Natural killer cell treated with Interleukin-12 subunit alpha and Interleukin-12 subunit beta and Interleukin-15 and Interleukin-18, amount 100 ng/mL, for 72 hours (primary cell): ENCODE data around the gene GALNT2. TPM values are rescaled to one million over a fixed set of nuclear protein-coding genes. Genes with fewer than 3 reads are reported as not detected.
A peak's percentile ranks its signal among the peaks of the same experiment; 100 is the strongest.

ENCODE experiments used
- ATAC-seq, 2 donors: fragments of 150-1000 bp; cut with Tn5 transposase in 1 of 2; sonication (Bioruptor Pico), chemical (Tn5 transposase) in 1 of 2; 2 replicates each; pipeline ENCODE4 v1.10.0; 2021
- DNase-seq: peaks from one replicate; pipeline ENCODE4 v3.0.0; 2022; ENCODE audit warnings: low spot score
- H3K27ac Mint-ChIP-seq, 2 donors: 1 replicate in 1 of 2; 2 replicates in 1 of 2; pipeline ENCODE4 v1.8.0; 2022; ENCODE audit warnings: mixed read lengths in 2 of 2, mild to moderate bottlenecking in 1 of 2, moderate library complexity in 1 of 2
- H3K27me3 Mint-ChIP-seq, 2 donors: 1 replicate in 1 of 2; 2 replicates in 1 of 2; pipeline ENCODE4 v1.8.0; 2022; ENCODE audit warnings: mixed read lengths in 2 of 2
- H3K36me3 Mint-ChIP-seq: one replicate; pipeline ENCODE4 v1.8.0; 2022; ENCODE audit warnings: mixed read lengths
- H3K4me1 Mint-ChIP-seq, 2 donors: 1 replicate in 1 of 2; 2 replicates in 1 of 2; pipeline ENCODE4 v1.8.0; 2022; ENCODE audit warnings: low read depth in 2 of 2, mixed read lengths in 2 of 2, mild to moderate bottlenecking in 1 of 2
- H3K4me3 Mint-ChIP-seq: one replicate; pipeline ENCODE4 v1.8.0; 2022; ENCODE audit warnings: mixed read lengths
- H3K9me3 Mint-ChIP-seq: 2 replicates; pipeline ENCODE4 v1.8.0; 2022; ENCODE audit warnings: mixed read lengths
- total RNA-seq, 2 donors: library from RNA; stranded (reverse); gene quantifications; one replicate each; pipeline ENCODE4 v1.2.3, GENCODE V29; 2022

The GALNT2 gene
- total RNA-seq, 2 donors from 2014 or later, result 37.7 to 51.5 TPM

DNA sequence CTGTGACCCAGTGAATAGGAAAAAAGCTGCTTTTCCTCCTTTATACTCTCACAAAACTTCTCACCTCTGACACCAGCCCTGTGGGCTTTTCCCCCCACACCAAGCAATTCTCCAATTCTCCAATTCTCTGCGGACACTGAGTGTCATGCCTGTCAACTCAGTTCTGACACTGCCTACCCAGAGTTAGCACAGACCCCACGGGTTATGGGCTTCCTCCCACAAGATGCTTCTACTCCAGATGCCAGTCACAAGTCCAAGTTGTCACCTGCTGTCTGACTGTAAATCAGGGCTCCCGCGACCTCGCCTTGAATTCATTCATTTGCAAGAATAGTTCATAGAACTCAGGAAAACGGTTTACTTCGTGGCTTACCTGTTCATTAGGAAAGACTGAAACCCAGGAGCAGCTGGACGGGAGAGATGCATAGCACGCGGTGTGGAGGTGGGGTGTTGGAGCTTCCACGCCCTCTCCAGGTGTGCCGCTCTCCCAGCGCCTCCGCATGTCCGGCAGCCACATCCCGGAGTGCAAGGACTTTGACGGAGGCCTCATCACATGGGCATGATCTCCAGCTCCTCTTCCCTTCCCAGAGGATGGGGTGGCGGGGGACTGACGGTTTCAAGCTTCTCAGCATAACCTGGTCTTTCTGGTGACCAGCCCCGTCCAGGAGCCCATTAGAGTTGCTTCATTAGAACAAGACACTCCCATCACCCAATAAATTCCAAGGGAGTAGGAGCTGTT is 204.4 kb downstream of the GALNT2 start:
- no peaks in the 10 kb centered on the region for H3K36me3 Mint-ChIP-seq
- peak overlapping the region; percentile 8 to 44 for H3K27ac Mint-ChIP-seq
- peak overlapping the region; percentile 62 for H3K4me3 Mint-ChIP-seq
- no peaks in the 10 kb centered on the region for H3K9me3 Mint-ChIP-seq
- H3K4me1 Mint-ChIP-seq, result peaks cover 27 to 29% of the 10 kb centered on the region in 2 donors
- no peaks in the 10 kb centered on the region for H3K27me3 Mint-ChIP-seq
- no peak for ATAC-seq
- no peak for DNase-seq

DNA sequence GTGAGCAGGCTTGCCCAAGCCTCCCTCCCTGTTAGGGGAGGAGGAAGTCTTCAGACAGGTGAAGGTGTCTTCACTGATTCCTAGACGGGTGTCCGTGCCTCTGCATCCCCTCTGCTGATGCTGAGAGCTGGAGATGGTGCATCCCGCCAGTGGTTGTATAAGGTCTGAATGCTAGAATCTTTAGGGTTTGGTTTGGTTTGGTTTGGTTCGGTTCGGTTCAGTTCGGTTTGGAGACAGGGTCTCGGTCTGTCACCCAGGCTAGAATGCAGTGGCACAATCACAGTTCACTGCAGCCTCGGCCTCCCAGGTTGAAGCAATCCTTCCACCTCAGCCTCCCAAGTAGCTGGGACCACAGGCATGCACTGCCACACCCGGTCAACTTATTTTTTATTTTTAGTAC is 205.5 kb downstream of the GALNT2 start:
- H3K36me3 Mint-ChIP-seq, result no peaks in the 10 kb centered on the region
- no peak for ATAC-seq
- H3K4me3 Mint-ChIP-seq, result no peak overlapping the region
- no peak for DNase-seq
- H3K27me3 Mint-ChIP-seq, result no peaks in the 10 kb centered on the region
- no peak overlapping the region for H3K27ac Mint-ChIP-seq
- peaks cover 27 to 29% of the 10 kb centered on the region in 2 donors for H3K4me1 Mint-ChIP-seq
- H3K9me3 Mint-ChIP-seq, result no peaks in the 10 kb centered on the region

DNA sequence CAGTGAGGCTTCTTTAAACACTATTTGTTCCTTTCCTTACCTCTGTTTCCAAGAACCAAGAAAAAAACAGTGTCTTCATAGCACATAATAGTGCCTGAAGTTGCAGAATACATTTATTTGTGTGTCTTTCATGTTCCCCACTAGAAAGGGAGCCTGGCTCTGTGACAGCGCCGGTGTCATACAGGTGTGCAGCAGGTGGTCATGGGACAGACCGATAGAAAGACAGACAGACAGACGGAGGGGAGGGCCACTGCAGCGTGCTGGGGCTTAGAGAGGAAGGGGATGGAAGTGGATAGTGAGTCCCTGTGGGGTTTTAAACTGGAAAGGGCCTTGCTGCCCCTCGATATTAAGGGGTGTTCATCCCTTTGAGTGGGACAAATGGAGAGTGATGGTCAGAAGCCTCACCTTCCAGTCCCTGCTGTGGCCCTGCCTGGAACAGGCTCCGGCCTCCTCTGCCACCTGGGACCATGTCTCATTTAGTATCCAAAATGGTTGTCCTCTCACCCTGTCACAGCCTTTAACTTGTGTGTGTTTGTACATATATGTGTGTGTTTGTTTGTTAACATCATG is 206.2 kb downstream of the GALNT2 start:
- ATAC-seq, result no peak
- Mint-ChIP-seq H3K36me3 (no peaks in the 10 kb centered on the region), H3K27me3 (no peaks in the 10 kb centered on the region), H3K4me3 (no peak overlapping the region), H3K4me1 (peaks cover 24 to 26% of the 10 kb centered on the region in 2 donors), H3K27ac (peak overlapping the region in 1 of 2 donors; percentile 3), H3K9me3 (no peaks in the 10 kb centered on the region)
- DNase-seq, result no peak

GRCh38 chr1:230274254-230274653 is 207.2 kb downstream of the GALNT2 start:
- H3K4me3 Mint-ChIP-seq, result no peak overlapping the region
- no peaks in the 10 kb centered on the region for H3K27me3 Mint-ChIP-seq
- DNase-seq, result no peak
- H3K9me3 Mint-ChIP-seq, result no peaks in the 10 kb centered on the region
- peak overlapping the region in 1 of 2 donors; percentile 68 for H3K27ac Mint-ChIP-seq
- peaks cover 24 to 26% of the 10 kb centered on the region in 2 donors for H3K4me1 Mint-ChIP-seq
- ATAC-seq, result no peak
- H3K36me3 Mint-ChIP-seq, result no peaks in the 10 kb centered on the region

- DNase-seq (no peak), ATAC-seq (no peak)
- Mint-ChIP-seq H3K27me3 (no peaks in the 10 kb centered on the region), H3K9me3 (no peaks in the 10 kb centered on the region), H3K4me3 (no peak overlapping the region), H3K27ac (no peak overlapping the region), H3K36me3 (no peaks in the 10 kb centered on the region), H3K4me1 (peaks cover 11 to 17% of the 10 kb centered on the region in 2 donors)
Observed at GRCh38 chr1:230276401-230276800, 209.4 kb downstream of the GALNT2 start.

DNA sequence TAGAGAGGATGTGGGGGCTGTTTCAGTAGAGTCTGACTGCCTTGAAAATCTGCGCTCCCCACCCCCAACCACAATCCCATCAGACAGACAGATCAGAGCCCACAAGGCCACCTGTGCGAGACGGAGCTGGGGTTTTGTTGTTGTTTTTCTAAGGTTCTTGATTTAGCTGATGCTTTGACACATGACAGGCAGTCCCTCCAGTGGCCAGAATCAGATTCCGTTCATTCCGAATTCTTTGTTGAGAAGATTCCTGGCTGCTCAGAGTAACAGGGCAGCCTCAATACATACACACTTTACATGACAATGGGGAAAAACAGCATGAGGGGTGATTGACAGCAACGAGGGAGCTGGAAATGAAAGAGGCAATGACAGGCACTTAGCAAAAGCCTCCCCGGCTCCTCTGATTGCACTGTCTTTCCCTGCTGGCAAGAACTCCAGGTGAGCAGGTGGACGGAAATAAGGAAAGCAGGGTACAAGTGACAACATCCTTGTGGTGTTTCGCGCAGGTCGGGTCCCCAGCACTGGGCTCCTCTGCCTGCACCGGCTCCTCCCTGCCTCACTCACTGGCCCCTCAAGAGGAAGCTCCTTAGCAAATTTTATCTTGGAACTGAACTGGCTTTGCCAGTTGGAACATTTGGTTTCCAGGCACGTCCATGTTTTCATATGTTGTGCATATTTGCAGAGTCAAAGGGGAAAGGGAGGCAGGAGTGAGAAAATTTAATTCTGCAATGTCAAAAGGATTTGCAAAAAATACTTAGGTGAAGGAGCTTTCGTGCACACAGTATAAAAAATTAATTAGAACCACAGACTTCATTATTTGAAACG is 210.4 kb downstream of the GALNT2 start:
- ATAC-seq (no peak), DNase-seq (no peak)
- no peaks in the 10 kb centered on the region for H3K9me3 Mint-ChIP-seq
- H3K27ac Mint-ChIP-seq, result no peak overlapping the region
- no peak overlapping the region for H3K4me3 Mint-ChIP-seq
- H3K4me1 Mint-ChIP-seq, result peaks cover 11 to 19% of the 10 kb centered on the region in 2 donors
- no peaks in the 10 kb centered on the region for H3K36me3 Mint-ChIP-seq
- H3K27me3 Mint-ChIP-seq, result no peaks in the 10 kb centered on the region

DNA sequence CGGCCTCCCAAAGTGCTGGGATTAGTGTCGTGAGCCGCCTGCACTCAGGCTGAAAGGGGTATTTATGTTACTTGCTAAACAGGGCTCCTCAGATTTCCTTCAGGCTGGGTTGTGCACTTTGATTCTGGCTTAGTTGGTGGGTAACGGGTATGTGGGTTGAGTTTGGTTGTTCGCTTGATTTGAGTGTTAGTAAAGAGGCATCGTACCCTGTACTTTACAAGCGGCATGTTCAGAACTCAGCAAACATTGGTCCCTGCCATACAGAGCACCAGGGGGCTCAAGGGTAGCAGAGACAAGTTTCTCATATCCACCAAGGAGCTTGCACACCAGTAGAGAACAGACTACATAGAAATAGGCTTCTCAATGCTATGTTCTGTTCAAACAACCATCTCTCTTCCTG is 211.3 kb downstream of the GALNT2 start:
- Mint-ChIP-seq H3K27ac (no peak overlapping the region), H3K27me3 (no peaks in the 10 kb centered on the region), H3K4me1 (peaks cover 11 to 14% of the 10 kb centered on the region in 2 donors), H3K9me3 (no peaks in the 10 kb centered on the region), H3K4me3 (no peak overlapping the region), H3K36me3 (no peaks in the 10 kb centered on the region)
- no peak for DNase-seq
- no peak for ATAC-seq

DNA sequence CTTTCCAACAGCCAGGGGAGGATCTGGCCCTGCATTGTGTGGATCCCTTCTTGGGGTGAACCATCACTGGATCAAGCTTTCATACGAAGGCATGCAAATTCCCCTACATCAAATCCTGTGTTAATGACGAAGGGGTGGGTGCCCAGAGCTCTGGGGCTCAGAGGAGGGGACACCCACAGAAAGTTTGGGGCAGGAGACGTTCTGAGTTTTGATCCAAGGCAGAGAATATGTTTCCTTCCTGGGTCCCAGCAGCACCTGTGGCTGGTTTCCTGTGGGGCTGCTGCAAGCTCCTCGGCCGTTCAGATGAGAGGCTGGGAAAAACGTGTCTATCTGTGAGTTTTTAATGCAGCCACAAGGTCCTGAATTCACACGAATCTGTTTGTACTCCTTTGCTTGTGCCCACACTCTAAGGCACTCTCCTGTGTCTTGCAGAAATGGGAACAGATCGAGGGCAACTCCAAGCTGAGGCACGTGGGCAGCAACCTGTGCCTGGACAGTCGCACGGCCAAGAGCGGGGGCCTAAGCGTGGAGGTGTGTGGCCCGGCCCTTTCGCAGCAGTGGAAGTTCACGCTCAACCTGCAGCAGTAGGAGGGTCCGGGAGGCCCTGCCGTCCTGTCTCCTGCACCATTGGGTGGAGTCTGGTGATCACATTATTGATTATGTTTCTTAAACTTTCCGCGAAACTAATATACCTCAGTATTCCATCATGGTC is 212.0 kb downstream of the GALNT2 start:
- Mint-ChIP-seq H3K4me1 (peaks cover 5 to 8% of the 10 kb centered on the region in 2 donors), H3K36me3 (no peaks in the 10 kb centered on the region)
- no peak for DNase-seq

GRCh38 chr1:230279583-230279945 is 212.5 kb downstream of the GALNT2 start:
- Mint-ChIP-seq H3K27me3 (no peaks in the 10 kb centered on the region), H3K36me3 (no peaks in the 10 kb centered on the region), H3K9me3 (no peaks in the 10 kb centered on the region), H3K4me1 (peaks cover 0 to 3% of the 10 kb centered on the region in 2 donors), H3K27ac (no peak overlapping the region), H3K4me3 (no peak overlapping the region)
- DNase-seq, result no peak
- ATAC-seq, result no peak

More for the DNA sequence above, 212.0 kb downstream of the GALNT2 start:
- Mint-ChIP-seq H3K4me3 (no peak overlapping the region), H3K27me3 (no peaks in the 10 kb centered on the region), H3K9me3 (no peaks in the 10 kb centered on the region), H3K27ac (no peak overlapping the region)
- peak in 1 of 2 donors; percentile 32 for ATAC-seq

DNA sequence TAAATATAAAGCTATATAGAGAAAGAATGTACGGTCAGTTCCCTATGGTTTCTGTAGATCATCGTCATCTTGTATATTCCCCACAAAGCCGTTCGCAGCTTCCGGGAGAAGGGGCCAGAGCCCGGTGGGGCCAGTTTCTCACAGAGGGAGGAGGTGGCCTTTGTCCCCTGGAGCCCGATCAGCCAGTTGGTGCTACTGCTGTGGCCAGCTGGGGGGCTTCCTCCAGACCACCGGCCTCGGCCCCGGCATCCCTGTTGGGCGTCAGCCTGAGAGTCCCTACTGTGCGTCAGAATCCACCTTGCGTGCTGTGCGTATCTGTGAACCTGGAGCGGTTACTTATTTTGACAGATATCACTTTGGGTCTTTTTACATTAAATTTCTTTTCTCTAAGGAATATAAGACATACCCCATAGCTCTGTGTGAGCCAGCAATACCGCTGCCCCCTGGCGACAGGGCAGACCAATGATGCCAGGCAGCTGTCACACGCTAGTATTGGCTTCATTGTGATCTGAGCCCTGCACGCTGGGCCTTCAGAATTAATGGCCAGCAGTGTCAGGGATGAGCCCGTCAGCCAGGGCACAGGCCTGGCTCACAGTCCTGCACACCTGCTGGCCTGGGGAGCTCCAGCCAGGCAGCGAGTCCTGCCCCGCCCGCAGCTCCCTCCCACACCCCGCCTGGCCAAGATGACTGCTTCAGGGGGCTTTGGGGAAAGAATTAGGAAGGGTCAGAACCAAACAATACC is 213.2 kb downstream of the GALNT2 start:
- Mint-ChIP-seq H3K27me3 (no peaks in the 10 kb centered on the region), H3K36me3 (no peaks in the 10 kb centered on the region), H3K27ac (no peak overlapping the region), H3K9me3 (no peaks in the 10 kb centered on the region), H3K4me3 (no peak overlapping the region), H3K4me1 (peaks cover 0 to 3% of the 10 kb centered on the region in 2 donors)
- no peak for ATAC-seq
- no peak for DNase-seq

DNA sequence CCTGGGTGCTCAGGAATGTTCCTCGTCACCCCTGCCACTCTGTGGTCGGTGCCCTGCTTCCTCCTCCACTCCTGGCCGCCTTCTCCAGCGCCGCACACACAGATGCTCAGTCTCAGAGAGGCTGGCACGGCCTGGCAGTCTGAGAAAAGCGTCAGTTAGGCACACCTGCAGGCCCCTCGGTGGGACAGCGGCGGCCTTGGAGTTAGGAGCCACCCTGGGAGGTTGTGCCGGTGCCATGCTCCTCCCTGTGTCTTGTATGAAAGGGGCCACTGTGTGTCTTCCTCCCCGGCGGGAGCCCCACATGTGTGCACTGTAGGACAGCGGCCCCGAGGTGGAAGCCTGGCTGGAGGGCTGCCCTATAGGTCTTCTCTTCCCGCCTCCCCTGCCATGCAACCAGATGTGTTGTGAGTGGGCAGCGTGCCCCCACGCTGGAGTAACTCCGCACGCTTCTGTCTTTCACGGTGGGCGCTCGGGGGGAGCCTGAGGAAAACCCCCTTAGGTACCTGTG is 213.9 kb downstream of the GALNT2 start:
- Mint-ChIP-seq H3K27me3 (no peaks in the 10 kb centered on the region), H3K36me3 (no peaks in the 10 kb centered on the region), H3K27ac (no peak overlapping the region), H3K4me3 (no peak overlapping the region), H3K9me3 (no peaks in the 10 kb centered on the region), H3K4me1 (peaks cover 0 to 3% of the 10 kb centered on the region in 2 donors)
- no peak for ATAC-seq
- no peak for DNase-seq

GRCh38 chr1:230281556-230281955 is 214.5 kb downstream of the GALNT2 start:
- Mint-ChIP-seq H3K27ac (no peak overlapping the region), H3K27me3 (no peaks in the 10 kb centered on the region), H3K9me3 (no peaks in the 10 kb centered on the region), H3K36me3 (no peaks in the 10 kb centered on the region), H3K4me1 (peaks cover 0 to 3% of the 10 kb centered on the region in 2 donors), H3K4me3 (no peak overlapping the region)
- no peak for ATAC-seq
- DNase-seq, result no peak

DNA sequence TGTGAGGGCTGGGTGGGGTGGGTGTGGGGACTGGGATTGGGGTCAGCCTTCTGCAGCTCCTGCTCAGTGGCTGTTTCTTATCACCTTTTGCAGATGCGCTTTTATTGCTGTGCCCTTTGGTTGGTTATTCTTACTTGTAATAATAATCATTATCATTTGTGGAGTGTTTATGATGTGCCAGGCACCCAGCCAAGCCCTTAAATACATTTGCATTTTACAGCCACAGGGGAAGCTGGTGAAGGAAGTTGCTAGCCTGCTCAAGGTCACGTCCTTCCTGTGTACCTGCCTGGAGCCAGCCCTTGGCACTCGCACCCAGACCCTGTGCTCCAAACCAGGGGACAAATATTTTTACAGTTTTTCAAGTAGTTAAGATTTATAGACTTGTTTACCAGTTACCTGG is 215.1 kb downstream of the GALNT2 start:
- no peak overlapping the region for H3K27ac Mint-ChIP-seq
- no peaks in the 10 kb centered on the region for H3K27me3 Mint-ChIP-seq
- DNase-seq, result no peak
- H3K36me3 Mint-ChIP-seq, result no peaks in the 10 kb centered on the region
- no peak overlapping the region for H3K4me3 Mint-ChIP-seq
- H3K9me3 Mint-ChIP-seq, result no peaks in the 10 kb centered on the region
- peaks cover 0 to 3% of the 10 kb centered on the region in 2 donors for H3K4me1 Mint-ChIP-seq
- ATAC-seq, result no peak
